PC-3 (cell line): ENCODE data around the gene HOXB2. TPM values are rescaled to one million over a fixed set of nuclear protein-coding genes. Genes with fewer than 3 reads are reported as not detected.

ENCODE experiments used
- ATAC-seq: fragments of 200-7000 bp; cut with Tn5 transposase; 2 replicates; pipeline ENCODE4 v1.9.1; 2020; ENCODE audit warnings: mild to moderate bottlenecking, moderate library complexity
- BruUV-seq: library from RNA; stranded (reverse); fragments of 400-500 nt; replicated peaks from 2 replicates; lab custom pipeline; 2021; lab: Mats Ljungman, UMichigan
- CTCF ChIA-PET: fragments of 300-600 bp; sonication (Branson Sonifier 250); formaldehyde crosslinking; loops from one replicate; lab custom pipeline; 2022; ENCODE audit warnings: antibody characterized with exemption; lab: Charles Lee
- POLR2A ChIA-PET: fragments of 300-600 bp; sonication (Branson Sonifier 250); formaldehyde crosslinking; loops from one replicate; lab custom pipeline; 2022; ENCODE audit warnings: antibody characterized with exemption; ENCODE audit not compliant: unreplicated experiment; lab: Charles Lee
- DNase-seq: peaks from one replicate; pipeline ENCODE4 v3.0.0-alpha.2; 2015
- H2AFZ ChIP-seq: fragments of 300-600 bp; sonication (generic); 2 replicates; pipeline ENCODE4 v1.6.0; 2016; ENCODE audit warnings: antibody characterized with exemption, low read length
- H3F3A ChIP-seq: fragments of 300-600 bp; sonication (generic); one replicate; pipeline ENCODE4 v1.6.0; 2017; ENCODE audit warnings: antibody characterized with exemption, low read length, control low read depth, mild to moderate bottlenecking; ENCODE audit not compliant: unreplicated experiment
- H3K27ac ChIP-seq: fragments of 300-600 bp; sonication (generic); 2 replicates; pipeline ENCODE4 v1.5.1; 2016; ENCODE audit warnings: mild to moderate bottlenecking, low read length
- H3K27me3 ChIP-seq: fragments of 300-600 bp; sonication (generic); 2 replicates; pipeline ENCODE4 v1.6.1; 2016; ENCODE audit warnings: low read length, mixed read lengths
- H3K36me3 ChIP-seq: fragments of 300-600 bp; sonication (generic); 2 replicates; pipeline ENCODE4 v1.6.1; 2016; ENCODE audit warnings: low read depth, mixed run types, low read length, mixed read lengths
- H3K4me1 ChIP-seq: fragments of 300-600 bp; sonication (generic); 2 replicates; pipeline ENCODE4 v1.5.1; 2016; ENCODE audit warnings: low read length; ENCODE audit not compliant: insufficient read depth
- H3K4me2 ChIP-seq: fragments of 300-600 bp; sonication (generic); 2 replicates; pipeline ENCODE4 v1.6.0; 2016; ENCODE audit warnings: low read length
- H3K4me3 ChIP-seq: fragments of 300-600 bp; sonication (generic); 2 replicates; pipeline ENCODE4 v1.5.1; 2016; ENCODE audit warnings: mild to moderate bottlenecking, low read length, mixed read lengths
- H3K79me2 ChIP-seq: fragments of 300-600 bp; sonication (generic); 2 replicates; pipeline ENCODE4 v1.6.1; 2017; ENCODE audit warnings: low read length, mixed read lengths
- H3K9ac ChIP-seq: fragments of 300-600 bp; sonication (generic); 2 replicates; pipeline ENCODE4 v1.6.0; 2016; ENCODE audit warnings: mild to moderate bottlenecking, low read length
- H3K9me2 ChIP-seq: fragments of 300-600 bp; sonication (generic); replicated peaks from 2 replicates; pipeline ENCODE4 v1.6.1; 2016; ENCODE audit warnings: mixed run types, low read length, mixed read lengths
- H3K9me3 ChIP-seq: fragments of 300-600 bp; sonication (generic); 2 replicates; pipeline ENCODE4 v1.6.1; 2016; ENCODE audit warnings: low read length, mixed read lengths
- H4K20me1 ChIP-seq: fragments of 300-600 bp; sonication (generic); 2 replicates; pipeline ENCODE4 v1.6.1; 2016; ENCODE audit warnings: low read length, mixed read lengths
- EZH2 ChIP-seq: fragments of 300-600 bp; sonication (generic); IDR thresholded peaks from one replicate; pipeline ENCODE4 v1.6.1; 2017; ENCODE audit warnings: antibody characterized with exemption, mild to moderate bottlenecking, low read length; ENCODE audit not compliant: unreplicated experiment
- EZH2phosphoT487 ChIP-seq: fragments of 300-600 bp; sonication (generic); IDR thresholded peaks from 2 replicates; pipeline ENCODE4 v1.6.1; 2018; ENCODE audit warnings: mild to moderate bottlenecking, antibody characterized with exemption, low read length, borderline replicate concordance
- intact Hi-C: fragments of 100-400 bp; cut with micrococcal nuclease; formaldehyde crosslinking; loops from 2 replicates; pipeline ENCODE4 v1.9.0; 2023
- total RNA-seq: library from RNA; depleted of rRNA; stranded (reverse); fragments of >200 nt; gene quantifications from 2 replicates; pipeline ENCODE4 v1.2.3, GENCODE V29; 2014
- TF ChIP-seq, protein P1 (sequence below): fragments of 300-600 bp; sonication (generic); conservative IDR thresholded peaks from 2 replicates; pipeline ENCODE4 v1.5.1; 2017; ENCODE audit warnings: antibody characterized with exemption, low read depth, mild to moderate bottlenecking, low read length

Gene HOXB2
- total RNA-seq, 1 experiment from 2014 or later: 1.1 TPM

DNA sequence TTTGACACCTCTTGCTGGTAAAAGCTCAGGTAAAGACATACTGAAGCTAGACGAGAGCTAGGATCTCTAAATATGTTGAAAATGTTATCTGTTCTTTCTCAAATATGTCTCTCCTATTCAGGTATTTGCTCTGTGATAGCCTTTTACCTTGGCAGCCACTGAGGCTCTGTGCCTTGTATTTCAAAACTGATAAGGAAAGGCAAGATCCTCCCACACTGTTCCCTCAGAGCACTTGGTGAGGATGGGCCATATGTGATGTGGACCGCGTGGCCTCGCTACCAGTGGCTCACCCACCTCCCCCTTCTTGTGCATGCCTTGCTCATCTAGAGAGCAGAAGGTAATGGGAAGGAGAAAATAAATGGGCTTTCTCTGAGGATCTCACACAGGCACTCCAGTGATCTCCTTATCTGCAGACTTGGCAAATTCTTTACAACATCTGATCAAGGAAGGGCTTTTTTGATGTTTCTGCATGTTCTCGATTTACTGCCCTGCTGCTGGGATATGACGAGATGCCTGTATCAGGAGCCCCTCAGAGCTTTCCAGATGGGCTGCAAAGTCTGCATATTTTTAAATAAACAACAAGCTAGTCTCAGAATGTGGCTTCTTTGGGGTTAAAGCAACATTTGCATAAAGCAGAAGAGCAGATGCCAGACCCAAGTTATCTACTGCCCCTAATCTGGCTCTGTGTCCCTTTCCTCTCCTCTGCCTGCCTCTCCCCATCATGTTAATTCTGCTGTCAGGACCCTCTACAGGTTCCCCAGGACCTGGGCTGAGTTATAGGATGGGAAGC is 31.0 kb downstream of the HOXB2 start:
- Histone ChIP-seq H3K9ac (no peak overlapping the region), H3K79me2 (no peaks in the 10 kb centered on the region), H3K4me3 (no peak overlapping the region), H3K9me2 (no peaks in the 10 kb centered on the region), H3K27me3 (no peaks in the 10 kb centered on the region), H3F3A (no peaks in the 10 kb centered on the region), H2AFZ (no peak overlapping the region), H3K36me3 (no peaks in the 10 kb centered on the region), H3K4me1 (peaks cover 19% of the 10 kb centered on the region), H3K9me3 (no peaks in the 10 kb centered on the region), H3K27ac (no peak overlapping the region), H4K20me1 (no peaks in the 10 kb centered on the region), H3K4me2 (no peak overlapping the region)
- no peak for ATAC-seq
- intact Hi-C loops: no loop called here
- DNase-seq: no peak
- POLR2A ChIA-PET: no interaction called here
- CTCF ChIA-PET: no interaction called here
- BruUV-seq: no TSS peak
- TF ChIP-seq, protein P1, sequence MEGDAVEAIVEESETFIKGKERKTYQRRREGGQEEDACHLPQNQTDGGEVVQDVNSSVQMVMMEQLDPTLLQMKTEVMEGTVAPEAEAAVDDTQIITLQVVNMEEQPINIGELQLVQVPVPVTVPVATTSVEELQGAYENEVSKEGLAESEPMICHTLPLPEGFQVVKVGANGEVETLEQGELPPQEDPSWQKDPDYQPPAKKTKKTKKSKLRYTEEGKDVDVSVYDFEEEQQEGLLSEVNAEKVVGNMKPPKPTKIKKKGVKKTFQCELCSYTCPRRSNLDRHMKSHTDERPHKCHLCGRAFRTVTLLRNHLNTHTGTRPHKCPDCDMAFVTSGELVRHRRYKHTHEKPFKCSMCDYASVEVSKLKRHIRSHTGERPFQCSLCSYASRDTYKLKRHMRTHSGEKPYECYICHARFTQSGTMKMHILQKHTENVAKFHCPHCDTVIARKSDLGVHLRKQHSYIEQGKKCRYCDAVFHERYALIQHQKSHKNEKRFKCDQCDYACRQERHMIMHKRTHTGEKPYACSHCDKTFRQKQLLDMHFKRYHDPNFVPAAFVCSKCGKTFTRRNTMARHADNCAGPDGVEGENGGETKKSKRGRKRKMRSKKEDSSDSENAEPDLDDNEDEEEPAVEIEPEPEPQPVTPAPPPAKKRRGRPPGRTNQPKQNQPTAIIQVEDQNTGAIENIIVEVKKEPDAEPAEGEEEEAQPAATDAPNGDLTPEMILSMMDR: no peak
- TF ChIP-seq EZH2 (no peak), EZH2phosphoT487 (no peak)

DNA sequence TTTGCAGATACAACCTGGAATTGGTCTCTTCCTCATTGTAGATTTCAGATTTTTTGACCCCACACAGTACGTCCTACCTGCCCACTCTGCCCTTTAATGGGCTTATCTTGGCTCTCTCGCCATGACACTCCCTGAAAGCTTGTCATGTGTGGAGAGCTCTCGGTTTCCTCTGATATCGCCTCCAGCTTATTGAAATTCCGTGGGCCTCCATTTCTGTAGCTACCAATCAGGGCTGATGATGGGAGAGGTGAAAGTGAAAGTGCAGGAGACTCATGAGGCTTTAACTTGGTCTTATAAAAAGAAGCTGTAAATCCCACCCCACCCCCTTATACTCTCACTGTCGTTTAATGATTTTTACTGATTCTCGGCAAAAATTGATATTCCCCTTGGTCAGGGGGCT is 31.8 kb downstream of the HOXB2 start:
- Histone ChIP-seq H2AFZ (no peak overlapping the region), H3F3A (no peaks in the 10 kb centered on the region), H3K4me1 (peaks cover 19% of the 10 kb centered on the region), H4K20me1 (no peaks in the 10 kb centered on the region), H3K36me3 (no peaks in the 10 kb centered on the region), H3K27me3 (no peaks in the 10 kb centered on the region), H3K27ac (no peak overlapping the region), H3K9ac (no peak overlapping the region), H3K9me2 (no peaks in the 10 kb centered on the region), H3K4me2 (no peak overlapping the region), H3K9me3 (no peaks in the 10 kb centered on the region), H3K4me3 (no peak overlapping the region), H3K79me2 (no peaks in the 10 kb centered on the region)
- intact Hi-C loops: no loop called here
- CTCF ChIA-PET: no interaction called here
- no peak for TF ChIP-seq EZH2
- TF ChIP-seq EZH2phosphoT487: no peak
- TF ChIP-seq, protein P1: no peak
- no peak for ATAC-seq
- no TSS peak for BruUV-seq
- POLR2A ChIA-PET: no interaction called here
- no peak for DNase-seq
